Measurements from ENCODE around the gene SUV39H1. TPM values are rescaled to one million over a fixed set of nuclear protein-coding genes. Genes with fewer than 3 reads are reported as not detected.

The SUV39H1 gene
- total RNA-seq, 2 experiments from 2014 or later = 31.9 to 32.8 TPM

DNA sequence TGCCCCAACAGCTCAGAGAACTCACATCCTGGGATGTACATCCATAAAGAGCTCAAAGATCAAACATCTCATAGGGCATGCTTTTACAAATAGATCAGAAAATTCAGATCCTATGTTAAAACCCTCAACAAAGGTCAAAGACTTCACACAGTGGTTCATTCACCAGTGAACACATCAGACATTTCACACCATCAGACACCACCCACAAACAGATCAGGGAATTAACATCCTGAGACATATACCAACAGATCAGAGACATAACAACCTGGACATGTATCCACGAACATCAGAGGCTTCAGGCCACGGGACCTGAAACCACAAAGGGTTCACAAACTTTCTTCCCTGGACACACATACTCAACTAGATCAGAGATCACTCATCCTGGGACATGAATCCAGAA lies 23.4 kb downstream of the SUV39H1 start:
- Mint-ChIP-seq H3K4me3 (no peak overlapping the region), H3K4me1 (peaks cover 28% of the 10 kb centered on the region), H3K27ac (no peak overlapping the region), H3K27me3 (no peaks in the 10 kb centered on the region), H3K36me3 (peaks cover 11% of the 10 kb centered on the region), H3K9me3 (peaks cover 10% of the 10 kb centered on the region)
- DNase-seq = no peak

DNA sequence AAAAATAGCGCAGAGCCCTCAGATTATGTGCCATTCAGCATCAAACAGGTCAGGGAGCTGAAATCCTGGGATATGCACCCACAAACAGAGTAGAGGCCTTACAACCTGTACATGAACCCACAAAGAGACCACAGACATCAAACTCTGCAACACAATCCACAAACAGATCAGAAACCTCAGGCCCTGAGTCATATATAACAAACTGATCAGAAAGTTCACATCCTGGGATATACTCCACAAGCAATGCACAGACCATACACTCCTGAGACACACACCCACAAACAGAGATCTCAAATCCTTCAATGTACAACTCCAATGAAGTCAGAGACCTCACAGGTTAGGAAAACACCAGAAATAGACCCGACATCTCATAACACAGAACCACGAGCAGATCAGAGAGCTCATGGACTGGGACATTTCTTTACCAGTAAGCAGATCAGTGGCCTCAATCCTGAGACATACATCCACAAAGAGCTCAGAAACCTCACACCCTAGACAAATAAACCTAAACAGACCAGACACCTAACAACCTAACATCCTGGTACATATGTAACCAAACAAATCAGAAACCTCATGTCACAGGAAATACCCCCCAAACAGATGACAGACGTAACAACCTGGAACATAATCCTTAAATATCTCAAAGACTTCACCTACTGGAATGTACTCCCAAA lies 24.2 kb downstream of the SUV39H1 start:
- peaks cover 13% of the 10 kb centered on the region for H3K36me3 Mint-ChIP-seq

DNA sequence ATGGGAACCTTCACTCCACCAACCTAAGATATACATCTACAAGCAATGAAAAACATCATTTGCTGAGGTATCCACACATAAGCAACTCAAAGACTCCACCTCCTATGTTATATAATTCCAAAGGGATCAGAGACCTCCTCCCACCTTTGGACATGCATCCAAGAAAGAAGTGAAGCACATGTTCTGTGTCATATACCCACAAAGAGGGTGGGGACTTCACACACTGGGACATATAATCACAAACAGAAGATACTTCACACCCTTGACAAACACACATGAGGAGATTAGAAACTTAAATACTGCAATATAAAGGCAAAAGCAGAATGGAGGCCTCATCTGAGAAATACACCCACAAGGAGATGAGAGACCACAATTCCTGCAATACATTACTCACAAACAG lies 25.4 kb downstream of the SUV39H1 start:
- Mint-ChIP-seq H3K36me3 (peaks cover 18% of the 10 kb centered on the region), H3K4me3 (no peak overlapping the region), H3K27ac (no peak overlapping the region)

More for the DNA sequence above, 24.2 kb downstream of the SUV39H1 start:
- H3K4me3 Mint-ChIP-seq = no peak overlapping the region
- no peaks in the 10 kb centered on the region for H3K27me3 Mint-ChIP-seq
- H3K27ac Mint-ChIP-seq = no peak overlapping the region
- no peak for DNase-seq
- peaks cover 24% of the 10 kb centered on the region for H3K4me1 Mint-ChIP-seq
- peaks cover 10% of the 10 kb centered on the region for H3K9me3 Mint-ChIP-seq

DNA sequence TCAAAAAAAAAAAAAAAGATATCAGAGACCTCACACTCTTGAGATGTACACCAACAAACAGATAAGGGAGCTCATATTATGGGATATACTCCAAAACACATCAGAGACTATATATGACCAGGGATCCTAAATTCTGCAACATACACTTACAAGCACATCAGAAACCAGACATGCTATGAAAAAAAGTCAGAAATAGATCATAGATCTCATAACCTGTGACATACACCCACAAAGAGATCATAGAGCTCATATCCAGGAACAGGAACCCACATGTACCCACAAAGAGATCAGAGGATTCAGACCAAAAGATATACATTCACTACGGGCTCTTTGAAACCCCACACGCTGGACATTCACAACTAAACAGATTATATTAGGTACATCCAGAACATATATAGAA lies 30.1 kb downstream of the SUV39H1 start:
- peaks cover 20% of the 10 kb centered on the region for H3K36me3 Mint-ChIP-seq
- H3K27ac Mint-ChIP-seq = no peak overlapping the region
- peaks cover 22% of the 10 kb centered on the region for H3K9me3 Mint-ChIP-seq
- H3K4me3 Mint-ChIP-seq = no peak overlapping the region
- peaks cover 16% of the 10 kb centered on the region for H3K4me1 Mint-ChIP-seq
- H3K27me3 Mint-ChIP-seq = no peaks in the 10 kb centered on the region
- DNase-seq = no peak

More for the DNA sequence above, 25.4 kb downstream of the SUV39H1 start:
- H3K27me3 Mint-ChIP-seq = no peaks in the 10 kb centered on the region
- no peak for DNase-seq
- peaks cover 6% of the 10 kb centered on the region for H3K9me3 Mint-ChIP-seq
- peaks cover 23% of the 10 kb centered on the region for H3K4me1 Mint-ChIP-seq

DNA sequence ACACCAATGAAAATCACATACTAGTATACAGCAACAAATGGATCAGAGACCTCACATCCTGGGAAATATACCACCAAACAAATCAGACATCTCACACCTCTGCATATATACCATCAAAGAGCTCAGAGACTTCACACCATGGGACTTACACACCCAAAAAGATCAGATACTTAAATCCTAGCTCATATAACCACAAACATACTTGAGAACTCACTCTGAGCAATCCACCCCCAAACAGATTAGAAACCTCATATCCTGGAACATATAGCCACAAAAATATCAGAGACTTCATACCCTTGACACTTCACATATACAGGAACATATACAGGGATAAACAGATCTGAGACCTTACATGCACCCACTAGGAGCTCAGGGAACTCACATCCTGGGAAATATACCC lies 32.1 kb downstream of the SUV39H1 start:
- peaks cover 22% of the 10 kb centered on the region for H3K9me3 Mint-ChIP-seq
- DNase-seq = no peak
- peaks cover 14% of the 10 kb centered on the region for H3K4me1 Mint-ChIP-seq
- H3K36me3 Mint-ChIP-seq = peaks cover 18% of the 10 kb centered on the region
- no peak overlapping the region for H3K4me3 Mint-ChIP-seq
- H3K27me3 Mint-ChIP-seq = no peaks in the 10 kb centered on the region
- no peak overlapping the region for H3K27ac Mint-ChIP-seq

DNA sequence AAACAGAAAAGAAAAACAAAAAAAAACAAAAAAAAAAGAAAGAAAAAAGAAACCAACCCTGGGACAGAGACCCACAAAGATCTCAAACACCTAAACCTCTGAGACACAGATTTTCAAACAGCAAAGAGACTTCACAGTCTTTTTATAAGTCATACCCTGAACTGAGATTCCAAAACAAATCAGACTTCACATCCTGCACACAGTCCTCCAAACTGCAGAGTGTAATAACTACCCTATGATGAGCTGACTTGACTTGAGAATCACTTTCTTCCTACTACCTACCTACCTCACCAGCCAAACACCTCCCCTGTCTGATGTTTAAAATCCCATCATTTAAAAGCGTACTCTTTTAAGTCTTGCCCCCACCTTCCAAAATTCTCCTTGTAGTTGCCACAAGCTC lies 39.8 kb downstream of the SUV39H1 start:
- Mint-ChIP-seq H3K36me3 (no peaks in the 10 kb centered on the region), H3K9me3 (no peaks in the 10 kb centered on the region), H3K4me1 (peaks cover 15% of the 10 kb centered on the region), H3K27me3 (no peaks in the 10 kb centered on the region), H3K4me3 (peak overlapping the region; percentile 88), H3K27ac (peak overlapping the region; percentile 93)
- no peak for DNase-seq

DNA sequence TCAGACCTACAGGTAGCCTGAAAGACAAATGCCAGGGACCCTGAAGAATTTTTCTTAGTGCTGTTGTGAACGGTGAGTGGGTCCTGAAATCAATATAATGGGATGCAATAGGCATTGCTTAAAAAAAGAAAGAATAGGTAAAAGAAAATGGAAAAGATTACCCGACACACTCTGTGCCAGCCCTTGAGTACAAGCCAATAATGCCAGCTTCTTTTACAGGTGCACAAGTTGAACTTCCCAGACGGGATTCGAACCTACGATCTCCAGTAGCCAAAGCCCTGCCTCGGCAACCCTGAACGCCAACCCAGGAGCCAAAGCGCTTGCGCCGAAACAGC lies 40.3 kb downstream of the SUV39H1 start:
- no peaks in the 10 kb centered on the region for H3K27me3 Mint-ChIP-seq
- DNase-seq = no peak
- H3K4me3 Mint-ChIP-seq = peak overlapping the region; percentile 88
- peaks cover 15% of the 10 kb centered on the region for H3K4me1 Mint-ChIP-seq
- H3K36me3 Mint-ChIP-seq = no peaks in the 10 kb centered on the region
- no peaks in the 10 kb centered on the region for H3K9me3 Mint-ChIP-seq
- peak overlapping the region; percentile 93 for H3K27ac Mint-ChIP-seq

DNA sequence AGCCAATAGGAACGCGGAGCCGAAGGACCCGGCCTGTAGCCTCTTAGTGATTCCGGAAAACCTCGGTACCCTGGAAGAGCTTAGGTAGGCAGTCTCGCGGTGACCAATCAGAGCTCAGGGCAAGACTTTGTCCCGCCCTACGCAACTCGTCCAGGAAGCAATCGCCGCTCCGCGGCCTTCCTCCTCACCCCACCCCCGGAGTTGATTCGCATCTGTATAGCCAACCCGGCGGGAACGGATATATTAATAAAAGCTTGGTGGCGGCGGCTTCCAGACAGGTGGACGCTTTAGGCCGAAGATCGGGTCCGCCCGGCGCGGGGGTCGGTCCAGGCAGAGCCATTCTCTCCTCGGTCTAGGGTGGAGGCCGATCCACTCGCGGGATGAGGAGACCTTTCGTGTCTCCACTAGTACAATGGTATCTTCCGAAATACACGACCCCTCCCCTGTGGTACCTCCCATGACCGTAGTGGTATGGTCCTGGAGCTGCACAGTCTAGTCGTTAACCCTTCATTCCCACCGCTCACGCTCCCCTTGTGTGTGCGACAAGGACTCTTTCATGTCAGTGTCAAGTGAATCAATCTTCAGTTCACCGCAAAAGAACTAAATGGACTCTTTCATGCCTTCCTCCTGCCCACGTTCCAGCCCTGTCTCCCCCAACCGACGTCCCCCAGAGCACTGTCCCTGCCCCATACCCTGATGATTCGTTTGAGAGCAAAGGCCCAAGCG lies 40.8 kb downstream of the SUV39H1 start:
- peaks cover 15% of the 10 kb centered on the region for H3K4me1 Mint-ChIP-seq
- no peaks in the 10 kb centered on the region for H3K36me3 Mint-ChIP-seq
- no peaks in the 10 kb centered on the region for H3K27me3 Mint-ChIP-seq
- DNase-seq = peak; percentile 88
- peak overlapping the region; percentile 93 for H3K27ac Mint-ChIP-seq
- H3K9me3 Mint-ChIP-seq = no peaks in the 10 kb centered on the region
- H3K4me3 Mint-ChIP-seq = peak overlapping the region; percentile 88

DNA sequence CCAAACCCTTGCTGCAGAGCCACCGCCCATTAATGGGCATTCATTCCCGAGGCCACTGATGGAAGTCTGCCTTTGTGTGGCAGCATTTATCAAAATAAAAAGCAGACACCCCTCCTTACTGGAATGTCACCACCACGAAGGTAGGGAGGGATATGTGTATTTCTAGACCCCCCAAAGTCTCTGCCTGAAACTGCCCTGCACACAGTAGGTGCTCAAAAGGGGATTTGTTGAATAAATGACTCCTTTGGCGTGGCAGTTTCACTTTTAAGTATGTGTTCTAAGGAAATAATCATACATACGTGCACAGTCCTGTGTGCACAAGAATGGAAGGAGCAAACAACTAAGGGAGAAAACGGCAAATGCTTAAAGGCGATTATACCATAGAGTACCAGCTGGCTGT lies 41.4 kb downstream of the SUV39H1 start:
- peak overlapping the region; percentile 88 for H3K4me3 Mint-ChIP-seq
- H3K4me1 Mint-ChIP-seq = peaks cover 15% of the 10 kb centered on the region
- H3K27ac Mint-ChIP-seq = peak overlapping the region; percentile 93
- H3K9me3 Mint-ChIP-seq = no peaks in the 10 kb centered on the region
- H3K36me3 Mint-ChIP-seq = no peaks in the 10 kb centered on the region
- no peaks in the 10 kb centered on the region for H3K27me3 Mint-ChIP-seq
- DNase-seq = no peak

DNA sequence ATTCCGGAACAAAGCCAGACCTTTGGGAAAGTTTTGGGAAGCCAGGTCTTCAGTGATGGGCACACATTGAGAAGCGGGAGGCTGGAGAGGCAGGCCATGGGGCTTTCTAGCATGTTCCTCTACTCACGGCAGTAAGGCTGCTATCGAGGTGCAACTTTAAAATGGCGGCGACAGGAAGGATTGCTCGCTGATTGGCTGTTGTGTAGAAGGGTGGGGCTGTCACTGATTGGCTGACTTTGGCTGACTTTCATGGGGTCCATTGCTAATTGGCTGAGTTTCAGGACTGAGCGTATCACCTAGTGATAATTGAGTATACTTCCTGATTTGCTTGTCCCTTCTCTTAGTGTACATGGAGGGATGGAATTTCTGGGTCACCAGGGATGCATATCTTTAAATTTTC lies 45.3 kb downstream of the SUV39H1 start:
- Mint-ChIP-seq H3K9me3 (no peaks in the 10 kb centered on the region), H3K36me3 (no peaks in the 10 kb centered on the region), H3K4me1 (peaks cover 5% of the 10 kb centered on the region), H3K27ac (no peak overlapping the region), H3K4me3 (no peak overlapping the region), H3K27me3 (no peaks in the 10 kb centered on the region)
- no peak for DNase-seq

DNA sequence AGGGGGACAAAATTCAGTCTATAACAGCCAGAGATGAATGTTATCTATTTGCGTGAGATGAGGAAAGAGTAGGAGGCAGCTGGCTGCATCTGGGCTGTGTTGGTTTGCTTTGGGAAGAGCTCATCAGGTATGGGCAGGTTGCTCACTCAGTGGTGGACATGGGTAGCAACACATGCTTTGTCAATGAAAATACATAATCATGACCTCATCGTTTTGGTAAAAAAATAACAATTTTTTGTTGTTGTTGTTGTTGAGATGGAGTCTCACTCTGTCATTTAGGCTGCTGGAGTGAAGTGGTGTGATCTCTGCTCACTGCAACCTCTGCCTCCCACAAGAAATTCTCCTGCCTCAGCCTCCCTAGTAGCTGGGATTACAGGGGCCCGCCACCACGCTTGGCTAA lies 48.7 kb downstream of the SUV39H1 start:
- Mint-ChIP-seq H3K27me3 (no peaks in the 10 kb centered on the region), H3K27ac (no peak overlapping the region), H3K9me3 (no peaks in the 10 kb centered on the region), H3K4me3 (no peak overlapping the region), H3K36me3 (no peaks in the 10 kb centered on the region), H3K4me1 (no peaks in the 10 kb centered on the region)
- DNase-seq = no peak

DNA sequence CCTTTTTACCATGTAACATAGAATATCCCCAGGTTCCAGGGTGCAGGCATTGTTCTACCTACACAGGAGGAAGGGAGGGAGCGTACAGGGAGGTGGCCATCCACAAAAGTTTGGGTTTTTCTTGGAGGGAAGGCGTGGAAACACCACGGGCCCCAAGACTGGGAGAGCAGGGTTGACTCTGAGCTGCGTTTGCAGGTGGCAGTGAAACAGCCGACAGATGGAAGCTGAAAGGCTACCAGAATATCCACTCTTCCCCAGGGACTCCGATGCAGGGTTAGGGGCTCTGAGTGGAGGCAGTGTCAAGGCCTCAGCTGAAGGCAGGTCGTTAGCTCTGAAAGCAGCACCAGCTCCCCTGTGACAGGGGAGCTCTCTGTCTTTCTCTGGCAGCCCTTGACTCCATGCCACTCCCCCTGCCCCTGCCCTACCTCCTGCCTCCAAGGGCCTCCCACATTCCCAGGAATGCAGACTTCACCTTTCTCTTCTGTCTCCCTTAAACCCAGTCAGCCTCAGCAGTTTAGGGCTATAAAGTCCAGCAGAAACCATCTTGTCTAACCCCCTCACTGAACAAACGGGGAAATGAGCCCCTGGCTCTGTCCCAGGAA lies 51.0 kb downstream of the SUV39H1 start:
- H3K36me3 Mint-ChIP-seq = no peaks in the 10 kb centered on the region
- no peak overlapping the region for H3K27ac Mint-ChIP-seq
- H3K27me3 Mint-ChIP-seq = no peaks in the 10 kb centered on the region
- H3K4me3 Mint-ChIP-seq = no peak overlapping the region
- DNase-seq = no peak
- H3K4me1 Mint-ChIP-seq = peaks cover 6% of the 10 kb centered on the region
- no peaks in the 10 kb centered on the region for H3K9me3 Mint-ChIP-seq

DNA sequence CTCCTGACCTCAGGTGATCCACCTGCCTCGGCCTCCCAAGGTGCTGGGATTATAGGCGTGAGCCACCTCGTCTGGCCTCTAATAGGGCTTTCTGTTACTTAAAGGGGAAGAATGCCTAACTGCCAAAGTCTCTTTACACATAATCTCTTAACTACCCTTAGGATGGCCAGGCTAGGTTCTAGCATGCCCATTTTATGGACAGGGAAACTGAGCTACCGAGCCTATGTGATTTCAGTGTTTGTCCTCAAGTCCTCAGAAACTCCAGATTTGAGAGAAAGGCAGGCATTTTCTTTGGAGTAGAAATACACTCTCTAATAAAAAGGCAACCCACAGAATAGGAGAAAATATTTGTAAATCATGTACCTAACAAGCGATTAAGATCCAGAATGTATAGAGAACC lies 52.6 kb downstream of the SUV39H1 start:
- Mint-ChIP-seq H3K36me3 (no peaks in the 10 kb centered on the region), H3K27ac (no peak overlapping the region), H3K4me1 (peaks cover 6% of the 10 kb centered on the region), H3K4me3 (no peak overlapping the region), H3K9me3 (no peaks in the 10 kb centered on the region), H3K27me3 (no peaks in the 10 kb centered on the region)
- no peak for DNase-seq

DNA sequence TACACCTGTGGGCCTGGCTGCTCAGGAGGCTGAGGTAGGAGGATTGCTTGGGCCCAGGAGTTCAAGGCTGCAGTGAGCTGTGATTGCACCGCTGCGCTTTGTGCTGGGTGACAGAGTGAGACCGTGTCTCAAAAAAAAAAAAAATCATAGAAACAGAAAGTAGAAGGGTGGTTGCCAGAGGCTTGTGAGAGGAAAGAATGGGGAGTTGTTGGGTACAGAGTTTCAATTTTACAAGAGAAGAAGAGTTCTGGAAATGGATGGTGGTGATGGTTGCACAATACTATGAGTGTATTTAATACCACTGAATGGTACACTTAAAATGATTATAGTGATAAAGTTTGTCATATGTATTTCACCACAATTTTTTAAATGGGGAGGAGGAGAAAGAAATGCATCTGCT lies 54.8 kb downstream of the SUV39H1 start:
- no peak for DNase-seq
- no peak overlapping the region for H3K27ac Mint-ChIP-seq
- H3K36me3 Mint-ChIP-seq = no peaks in the 10 kb centered on the region
- H3K4me1 Mint-ChIP-seq = peaks cover 6% of the 10 kb centered on the region
- no peaks in the 10 kb centered on the region for H3K9me3 Mint-ChIP-seq
- H3K4me3 Mint-ChIP-seq = no peak overlapping the region
- no peaks in the 10 kb centered on the region for H3K27me3 Mint-ChIP-seq

DNA sequence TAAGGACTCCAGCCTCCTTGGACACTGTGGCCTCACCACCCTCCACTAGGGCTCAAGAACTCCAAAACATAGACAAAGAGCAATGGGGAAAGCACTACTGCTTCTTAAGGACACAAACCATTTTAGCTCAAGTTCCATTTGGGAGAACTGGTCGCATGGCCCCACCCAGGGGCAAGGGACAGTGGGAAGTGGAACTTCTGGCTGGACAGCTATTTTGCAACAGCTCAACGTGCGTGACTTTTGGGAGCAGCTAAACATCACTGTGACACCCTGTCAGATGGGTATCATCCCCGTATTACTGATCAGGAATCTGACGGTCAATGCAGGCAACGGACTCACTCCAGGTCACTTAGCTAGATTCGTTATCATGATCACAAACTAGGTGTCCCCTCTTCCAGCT lies 56.0 kb downstream of the SUV39H1 start:
- Mint-ChIP-seq H3K27me3 (no peaks in the 10 kb centered on the region), H3K36me3 (no peaks in the 10 kb centered on the region), H3K9me3 (no peaks in the 10 kb centered on the region), H3K4me1 (peaks cover 6% of the 10 kb centered on the region), H3K4me3 (no peak overlapping the region), H3K27ac (no peak overlapping the region)
- no peak for DNase-seq
